GM20000 (cell line): ENCODE results near the gene ARID3A.
"Not testable (repeated sequence)": the region's sequence is repeated elsewhere in the genome, so short reads cannot be mapped to it uniquely, and the experiment has no call there.

Experiments
- DNase-seq: peaks from one replicate; pipeline ENCODE4 v3.0.0; 2012; ENCODE audit warnings: low spot score
- CTCF ChIP-seq: IDR thresholded peaks from 2 replicates; pipeline ENCODE4 v1.5.1; 2012; ENCODE audit warnings: mild to moderate bottlenecking, control low read depth; ENCODE audit errors: extremely low read depth, missing control alignments

ARID3A gene

DNA sequence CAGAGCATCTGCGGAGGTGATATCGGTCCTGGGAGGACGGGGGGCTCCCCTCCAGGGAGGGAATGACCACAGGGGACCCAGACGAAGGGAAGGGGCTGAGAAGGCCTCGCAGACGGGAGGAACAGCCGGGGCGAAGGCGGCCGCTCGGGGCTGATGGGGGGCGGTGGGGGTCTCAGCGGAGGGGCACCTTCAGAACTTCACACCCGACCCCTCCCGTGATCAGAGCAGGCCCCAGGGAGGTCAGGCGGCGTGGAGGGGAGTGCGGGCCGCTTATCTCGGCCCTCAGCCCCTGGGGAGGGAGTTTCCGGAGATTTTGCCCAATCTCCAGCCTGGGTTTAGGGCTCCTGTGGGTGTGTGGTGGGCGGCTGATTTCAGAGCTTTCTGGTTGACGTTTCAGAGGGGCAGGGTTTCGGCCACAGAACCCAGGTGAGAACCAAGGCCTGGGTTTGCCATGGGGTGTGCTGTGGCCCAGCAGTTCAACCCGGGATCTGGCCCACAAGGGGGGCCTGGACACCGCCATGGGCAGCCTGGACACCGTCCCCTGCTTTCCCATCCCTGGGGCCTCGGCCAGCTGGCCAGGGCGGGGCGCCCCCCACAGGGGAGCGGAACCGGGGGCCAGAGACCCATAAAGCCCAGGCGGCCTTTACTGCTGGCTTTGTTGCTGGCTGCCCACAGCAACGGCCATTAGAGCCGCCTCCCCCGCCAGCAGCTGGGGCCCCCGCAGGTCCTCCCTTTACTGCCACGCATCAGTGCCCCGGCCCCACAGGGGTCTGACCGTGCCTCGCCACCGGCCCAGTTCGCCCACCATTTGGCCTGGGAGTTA, 29.0 kb downstream of the ARID3A start:
- TF ChIP-seq CTCF, result no peak
- peak; percentile 94 for DNase-seq

DNA sequence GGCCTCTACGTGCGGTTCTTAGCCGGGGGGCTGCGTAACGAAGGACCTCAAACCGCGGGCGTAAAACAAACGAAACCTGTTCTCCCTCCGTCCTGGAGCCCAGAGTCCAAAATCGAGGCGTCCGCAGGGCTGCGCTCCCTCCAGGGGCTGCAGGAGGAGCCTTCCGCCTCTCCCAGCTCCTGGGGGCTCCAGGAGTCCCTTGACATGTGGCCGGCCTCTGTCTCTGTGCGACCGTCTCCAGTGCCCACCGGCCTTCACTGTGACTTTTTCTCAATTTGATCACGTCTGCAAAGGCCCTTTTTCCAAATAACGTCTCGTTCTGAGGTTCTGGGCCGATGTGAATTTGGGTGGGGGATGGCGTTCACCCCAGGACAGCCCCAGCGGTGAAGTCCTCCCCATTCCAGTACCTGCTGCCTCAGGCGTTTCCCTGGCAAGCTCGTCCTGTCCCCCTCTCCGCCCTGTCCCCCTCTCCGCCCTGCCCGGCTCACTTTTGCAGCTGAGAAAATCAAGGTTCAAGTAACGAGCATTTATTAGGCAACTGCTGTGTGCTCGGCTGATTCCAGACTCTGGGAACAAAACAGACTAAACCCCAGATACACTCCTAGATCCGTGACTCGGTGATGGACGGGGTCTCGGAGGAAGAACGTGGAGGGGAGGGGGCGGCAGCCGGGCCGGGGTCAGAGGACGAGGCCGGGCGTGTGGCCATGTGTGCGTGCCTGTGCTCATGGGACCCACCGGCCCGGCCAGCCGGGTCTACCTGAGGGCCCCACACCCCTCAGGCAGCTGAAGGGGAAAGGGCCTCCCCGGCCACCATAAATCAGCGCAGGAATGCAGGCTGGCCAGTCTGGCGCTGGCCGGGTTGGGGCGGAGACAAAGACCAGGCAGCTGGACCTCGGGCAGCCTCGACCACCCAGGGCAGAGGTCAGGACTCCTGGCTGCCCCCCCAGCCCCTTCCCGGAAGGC, 30.2 kb downstream of the ARID3A start:
- TF ChIP-seq CTCF, result no peak
- no peak for DNase-seq

- no peak for DNase-seq
- no peak for TF ChIP-seq CTCF
Observed at GRCh38 chr19:956766-957440, 31.1 kb downstream of the ARID3A start.

DNA sequence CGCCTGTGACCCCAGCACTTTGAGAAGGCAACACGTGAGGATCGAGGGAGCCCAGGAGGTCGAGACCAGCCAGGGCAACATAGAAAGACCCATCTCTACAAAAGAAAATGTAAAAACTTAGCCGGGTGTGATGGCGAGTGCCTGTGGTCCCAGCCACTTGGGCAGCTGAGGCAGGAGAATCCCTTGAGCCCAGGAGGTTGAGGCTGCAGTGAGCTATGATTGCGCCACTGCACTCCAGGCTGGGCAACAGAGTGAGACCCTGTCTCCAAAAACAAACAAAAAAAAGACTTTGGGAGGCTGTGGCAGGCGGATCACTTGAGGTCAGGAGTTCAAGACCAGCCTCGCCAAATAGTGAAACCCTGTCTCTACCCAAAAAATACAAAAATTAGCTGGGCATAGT, 31.7 kb downstream of the ARID3A start:
- not testable (repeated sequence) for DNase-seq

DNA sequence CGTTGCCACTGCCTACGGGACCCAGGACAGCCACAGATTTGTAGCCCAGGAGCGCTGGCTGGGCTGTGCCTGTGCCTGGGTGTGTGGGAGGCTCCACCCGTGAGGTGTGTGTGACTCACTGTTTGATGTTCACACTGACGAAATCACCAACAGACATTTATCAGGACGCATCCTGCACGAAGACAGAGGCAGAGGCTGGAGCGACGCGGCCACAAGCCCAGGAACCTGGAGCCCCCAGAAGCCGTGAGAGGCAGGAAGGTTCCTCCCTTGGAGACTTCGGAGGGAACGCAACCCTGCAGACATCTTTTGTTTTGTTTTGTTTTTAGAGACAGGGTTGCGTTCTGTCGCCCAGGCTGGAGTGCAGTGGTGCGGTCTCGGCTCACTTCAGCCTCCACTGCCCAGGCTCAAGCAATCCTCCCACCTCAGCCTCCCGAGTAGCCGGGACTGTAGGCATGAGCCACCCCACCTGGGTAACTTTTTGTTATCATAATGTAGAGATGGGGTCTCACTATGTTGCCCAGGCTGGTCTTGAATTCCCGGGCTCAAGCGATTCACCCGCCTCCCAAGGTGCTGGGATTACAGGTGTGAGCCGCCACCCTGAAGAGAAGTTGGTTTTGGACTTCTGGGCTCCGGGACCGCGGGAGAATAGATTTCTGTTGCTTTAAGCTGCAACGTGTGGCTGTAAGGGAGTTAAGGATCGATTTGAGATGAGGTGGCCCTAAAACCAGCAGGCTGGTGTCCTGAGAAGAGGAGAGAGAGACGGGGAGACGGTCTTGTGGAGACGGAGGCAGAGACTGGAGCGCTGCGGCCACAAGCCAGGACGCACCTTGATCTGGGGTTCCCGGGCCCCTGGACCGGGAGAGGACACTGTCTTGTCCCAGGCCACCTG, 33.4 kb downstream of the ARID3A start:
- TF ChIP-seq CTCF, result no peak
- no peak for DNase-seq

DNA sequence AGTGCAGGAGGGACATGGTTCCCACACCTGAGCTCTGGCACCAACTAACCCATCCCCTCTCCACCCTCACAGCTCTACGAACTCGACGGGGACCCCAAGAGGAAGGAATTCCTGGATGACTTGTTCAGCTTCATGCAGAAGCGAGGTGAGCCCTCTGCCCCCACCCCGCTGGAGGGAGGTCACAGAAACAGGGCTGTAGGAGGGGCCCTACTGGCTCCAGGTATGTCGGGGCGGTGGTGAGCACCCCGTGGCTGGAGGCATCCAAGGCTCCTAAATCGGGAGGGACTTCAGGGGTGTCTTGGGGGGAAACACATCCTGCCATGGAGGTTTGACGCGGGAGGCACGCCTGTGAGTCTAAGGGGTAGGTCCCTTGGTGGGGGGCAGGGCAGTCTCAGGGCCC, 34.2 kb downstream of the ARID3A start:
- no peak for TF ChIP-seq CTCF
- DNase-seq, result no peak

DNA sequence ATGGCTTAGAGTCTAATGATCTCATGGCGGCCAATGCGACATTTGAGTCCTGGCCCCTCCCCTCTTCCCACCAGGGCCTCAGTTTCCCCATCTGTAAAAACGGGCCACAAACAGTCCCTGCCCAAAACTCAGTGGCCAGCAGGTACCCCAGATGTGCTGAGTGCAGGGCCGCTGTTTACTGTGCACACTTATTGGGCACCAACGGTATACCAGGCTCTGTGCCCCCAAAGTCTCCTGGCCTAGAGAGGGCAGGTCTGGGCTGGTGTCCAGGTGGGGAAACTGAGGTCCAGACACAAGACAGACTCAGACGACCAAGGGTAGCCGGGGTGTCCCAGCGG, 34.7 kb downstream of the ARID3A start:
- no peak for DNase-seq
- TF ChIP-seq CTCF, result no peak
